Measurements from ENCODE around the gene PMPCB. TPM values are rescaled to one million over a fixed set of nuclear protein-coding genes. Genes with fewer than 3 reads are reported as not detected.

PMPCB gene
- total RNA-seq, 2 donors from 2014 or later = 56.4 to 80.5 TPM

GRCh38 chr7:103292122-103292521 lies 5.1 kb upstream of the PMPCB start:
- TF ChIP-seq, protein P1, sequence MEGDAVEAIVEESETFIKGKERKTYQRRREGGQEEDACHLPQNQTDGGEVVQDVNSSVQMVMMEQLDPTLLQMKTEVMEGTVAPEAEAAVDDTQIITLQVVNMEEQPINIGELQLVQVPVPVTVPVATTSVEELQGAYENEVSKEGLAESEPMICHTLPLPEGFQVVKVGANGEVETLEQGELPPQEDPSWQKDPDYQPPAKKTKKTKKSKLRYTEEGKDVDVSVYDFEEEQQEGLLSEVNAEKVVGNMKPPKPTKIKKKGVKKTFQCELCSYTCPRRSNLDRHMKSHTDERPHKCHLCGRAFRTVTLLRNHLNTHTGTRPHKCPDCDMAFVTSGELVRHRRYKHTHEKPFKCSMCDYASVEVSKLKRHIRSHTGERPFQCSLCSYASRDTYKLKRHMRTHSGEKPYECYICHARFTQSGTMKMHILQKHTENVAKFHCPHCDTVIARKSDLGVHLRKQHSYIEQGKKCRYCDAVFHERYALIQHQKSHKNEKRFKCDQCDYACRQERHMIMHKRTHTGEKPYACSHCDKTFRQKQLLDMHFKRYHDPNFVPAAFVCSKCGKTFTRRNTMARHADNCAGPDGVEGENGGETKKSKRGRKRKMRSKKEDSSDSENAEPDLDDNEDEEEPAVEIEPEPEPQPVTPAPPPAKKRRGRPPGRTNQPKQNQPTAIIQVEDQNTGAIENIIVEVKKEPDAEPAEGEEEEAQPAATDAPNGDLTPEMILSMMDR (IDR thresholded peaks at IDR 0.05) = no peak
- H3K27ac ChIP-seq = no peak overlapping the region
- no peaks in the 10 kb centered on the region for H3K4me1 ChIP-seq
- H3K4me3 ChIP-seq = no peak overlapping the region
- intact Hi-C loops (cut with DNase I) = no loop called here
- no peaks in the 10 kb centered on the region for H3K36me3 ChIP-seq
- H3K9ac ChIP-seq (ENCODE audit: low read depth in 2 of 2, low read length in 2 of 2) = no peak overlapping the region
- H3K27me3 ChIP-seq = no peaks in the 10 kb centered on the region
- H3K9me3 ChIP-seq = no peaks in the 10 kb centered on the region
- DNase-seq = no peak

DNA sequence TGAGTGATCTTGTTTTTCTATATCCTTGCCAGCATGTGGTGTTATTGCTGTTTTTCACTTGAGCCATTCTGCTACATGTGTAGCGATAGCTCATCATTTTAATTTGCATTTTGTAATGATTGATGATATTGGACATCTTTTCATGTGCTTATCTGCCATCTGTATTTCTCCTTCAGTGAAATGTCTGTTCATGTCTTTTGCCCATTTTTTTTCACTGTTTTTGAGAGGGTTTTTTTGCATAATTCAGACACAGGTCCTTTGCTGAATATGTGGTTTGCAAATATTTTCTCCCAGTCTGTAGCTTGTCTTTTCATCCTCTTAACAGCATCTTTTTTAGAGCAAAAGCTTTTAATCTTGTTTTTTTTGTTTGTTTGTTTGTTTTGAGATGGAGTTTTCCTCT lies 3.7 kb upstream of the PMPCB start:
- Histone ChIP-seq H3K9ac (ENCODE audit: low read depth in 2 of 2, low read length in 2 of 2) (no peak overlapping the region), H3K27ac (no peak overlapping the region), H3K36me3 (no peaks in the 10 kb centered on the region), H3K4me3 (no peak overlapping the region), H3K9me3 (no peaks in the 10 kb centered on the region), H3K27me3 (no peaks in the 10 kb centered on the region), H3K4me1 (peaks cover 5% of the 10 kb centered on the region)
- intact Hi-C loops (cut with DNase I) = no loop called here
- DNase-seq = no peak
- TF ChIP-seq, protein P1 (IDR thresholded peaks at IDR 0.05) = no peak

DNA sequence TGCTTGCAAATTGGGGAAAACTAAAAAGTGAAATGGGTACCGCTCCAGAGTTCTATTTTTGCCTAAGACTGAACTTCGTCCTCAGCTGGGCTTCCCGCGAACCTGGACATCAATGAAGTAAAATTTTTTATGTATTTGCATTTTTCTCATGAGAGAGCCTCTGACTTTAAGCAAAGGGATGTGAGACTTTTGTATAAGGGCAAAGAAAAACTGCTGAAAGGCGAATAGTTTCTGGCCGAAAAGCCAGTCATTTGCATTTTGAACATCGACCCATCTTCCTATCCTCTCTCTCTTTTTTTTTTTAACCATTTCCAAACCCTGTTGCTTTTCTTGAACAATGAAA lies 573 bp downstream of the PMPCB start:
- TF ChIP-seq, protein P1 (IDR thresholded peaks at IDR 0.05) = no peak
- no peaks in the 10 kb centered on the region for H3K9me3 ChIP-seq
- intact Hi-C loops (cut with DNase I) = loop anchor here (5.0 kb wide), 1 partner anchor 109 kb away; no protein-coding TSS in a partner anchor

DNA sequence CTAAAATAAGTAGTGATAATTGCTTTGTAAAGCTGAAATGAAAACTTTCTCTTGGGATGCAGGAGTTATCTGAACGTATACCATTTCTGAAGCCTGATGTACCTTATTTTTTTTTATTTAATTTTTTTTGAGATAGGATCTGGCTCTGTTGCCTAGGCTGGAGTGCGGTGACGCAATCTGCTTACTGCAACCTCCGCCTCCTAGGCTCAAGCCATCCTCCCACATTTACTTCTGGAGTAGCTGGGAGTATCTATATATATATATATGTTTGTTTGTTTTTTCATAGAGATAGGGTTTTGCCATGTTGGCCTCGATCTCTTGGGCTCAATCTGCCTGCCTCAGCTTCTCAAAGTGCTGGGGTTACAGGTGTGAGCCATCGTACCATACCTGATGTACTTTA lies 2.4 kb downstream of the PMPCB start:
- Histone ChIP-seq H3K27me3 (no peaks in the 10 kb centered on the region), H3K36me3 (peaks cover 8% of the 10 kb centered on the region), H3K9ac (ENCODE audit: low read depth in 2 of 2, low read length in 2 of 2) (no peak overlapping the region), H3K4me3 (no peak overlapping the region), H3K9me3 (no peaks in the 10 kb centered on the region), H3K4me1 (peaks cover 5% of the 10 kb centered on the region), H3K27ac (no peak overlapping the region)
- no peak for DNase-seq
- intact Hi-C loops (cut with DNase I) = loop anchor here (2.0 to 5.0 kb wide), 3 partner anchors 38 to 211 kb away; no protein-coding TSS in a partner anchor
- TF ChIP-seq, protein P1 (IDR thresholded peaks at IDR 0.05) = no peak

More for the DNA sequence above, 573 bp downstream of the PMPCB start:
- DNase-seq = no peak
- Histone ChIP-seq H3K4me1 (peaks cover 5% of the 10 kb centered on the region), H3K4me3 (peak overlapping the region; percentile 85), H3K9ac (ENCODE audit: low read depth in 2 of 2, low read length in 2 of 2) (peak overlapping the region; percentile 41 to 92), H3K36me3 (peaks cover 8% of the 10 kb centered on the region), H3K27me3 (no peaks in the 10 kb centered on the region), H3K27ac (peak overlapping the region; percentile 62)

DNA sequence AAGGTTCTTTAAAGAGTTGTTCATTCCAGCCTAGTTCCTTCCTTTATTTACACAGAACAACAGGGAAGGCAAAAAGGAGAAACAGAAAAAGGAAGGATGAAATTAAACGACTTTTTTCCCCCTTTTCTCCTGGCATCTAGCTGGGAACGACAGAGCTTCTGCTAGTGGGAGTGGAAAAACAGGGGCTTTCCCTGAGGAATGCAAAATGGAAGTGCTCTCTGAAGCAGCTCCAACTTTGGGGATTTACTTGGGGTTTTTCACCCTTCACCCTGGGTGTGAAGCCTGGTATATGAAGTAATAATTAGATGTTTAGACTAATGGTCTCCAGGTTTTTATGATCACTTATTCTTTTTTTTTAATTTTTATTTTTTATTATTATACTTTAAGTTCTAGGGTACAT lies 4.2 kb downstream of the PMPCB start:
- Histone ChIP-seq H3K27ac (no peak overlapping the region), H3K9ac (ENCODE audit: low read depth in 2 of 2, low read length in 2 of 2) (no peak overlapping the region), H3K27me3 (no peaks in the 10 kb centered on the region), H3K9me3 (no peaks in the 10 kb centered on the region), H3K36me3 (peaks cover 8% of the 10 kb centered on the region), H3K4me1 (peaks cover 5% of the 10 kb centered on the region), H3K4me3 (no peak overlapping the region)
- DNase-seq = no peak
- TF ChIP-seq, protein P1 (IDR thresholded peaks at IDR 0.05) = no peak
- intact Hi-C loops (cut with DNase I) = loop anchor here (2.0 to 5.0 kb wide), 2 partner anchors 36 to 213 kb away; no protein-coding TSS in a partner anchor
